Epithelial cell of esophagus (primary cell): ENCODE measurements around the gene PUM2.
"Not testable (repeated sequence)": the region's sequence is repeated elsewhere in the genome, so short reads cannot be mapped to it uniquely, and the experiment has no call there.

Experiments
- DNase-seq: peaks from one replicate; pipeline ENCODE4 v3.0.0; 2010; ENCODE audit warnings: low read depth
- H3K4me3 ChIP-seq: 2 replicates; pipeline ENCODE4 v1.5.1; 2011; ENCODE audit warnings: mild to moderate bottlenecking, low read length, control low read depth
- CTCF ChIP-seq: IDR thresholded peaks from 2 replicates; pipeline ENCODE4 v1.5.1; 2011; ENCODE audit warnings: low read depth, mild to moderate bottlenecking, low read length, control low read depth, inconsistent platforms; ENCODE audit not compliant: insufficient read depth; ENCODE audit errors: missing control alignments

The PUM2 gene

GRCh38 chr2:20291846-20292408, 58.7 kb downstream of the PUM2 start:
- H3K4me3 ChIP-seq = no peak overlapping the region
- TF ChIP-seq CTCF = no peak
- DNase-seq = no peak

GRCh38 chr2:20291106-20291564, 59.5 kb downstream of the PUM2 start:
- TF ChIP-seq CTCF = peak; percentile 90
- DNase-seq = peak; percentile 88

GRCh38 chr2:20288642-20289340, 61.9 kb downstream of the PUM2 start:
- TF ChIP-seq CTCF = no peak
- DNase-seq = peak; percentile 62
- no peak overlapping the region for H3K4me3 ChIP-seq

More at GRCh38 chr2:20291106-20291564, 59.5 kb downstream of the PUM2 start:
- no peak overlapping the region for H3K4me3 ChIP-seq

GRCh38 chr2:20282916-20283592, 67.6 kb downstream of the PUM2 start:
- H3K4me3 ChIP-seq = no peak overlapping the region
- no peak for DNase-seq
- TF ChIP-seq CTCF = no peak

GRCh38 chr2:20281876-20282275, 68.8 kb downstream of the PUM2 start:
- no peak for DNase-seq
- H3K4me3 ChIP-seq = no peak overlapping the region
- TF ChIP-seq CTCF = no peak

GRCh38 chr2:20273042-20273441, 77.6 kb downstream of the PUM2 start:
- H3K4me3 ChIP-seq = no peak overlapping the region
- DNase-seq = no peak
- no peak for TF ChIP-seq CTCF

GRCh38 chr2:20268317-20268716, 82.3 kb downstream of the PUM2 start:
- not testable (repeated sequence) for H3K4me3 ChIP-seq, DNase-seq
